A673 (cell line): ENCODE measurements around the gene ALKBH3.

Experiments
- CTCF ChIP-seq: fragments of 300-800, 200-600 bp; sonication (generic); conservative IDR thresholded peaks from 2 replicates; pipeline ENCODE4 v1.5.1; 2017; ENCODE audit warnings: low read depth, mild to moderate bottlenecking, antibody characterized with exemption, low read length, moderate library complexity, mixed read lengths
- EZH2 ChIP-seq: fragments of 200-600 bp; sonication (generic); IDR thresholded peaks from 2 replicates; pipeline ENCODE4 v1.6.1; 2017; ENCODE audit warnings: borderline replicate concordance, low read depth, mild to moderate bottlenecking, mixed read lengths, antibody characterized with exemption, low read length; ENCODE audit not compliant: poor library complexity, severe bottlenecking

GRCh38 chr11:43894546-43894945 lies 13.9 kb downstream of the ALKBH3 start:
- no peak for TF ChIP-seq EZH2
- TF ChIP-seq CTCF = no peak
